OCI-LY7 (cell line): ENCODE measurements around the gene MAP3K14. TPM values are rescaled to one million over a fixed set of nuclear protein-coding genes. Genes with fewer than 3 reads are reported as not detected.
"Not testable (repeated sequence)": the region's sequence is repeated elsewhere in the genome, so short reads cannot be mapped to it uniquely, and the experiment has no call there.

Experiments used
- BruUV-seq: library from RNA; stranded (reverse); fragments of 400-500 nt; replicated peaks from 2 replicates; lab custom pipeline; 2021; lab: Mats Ljungman, UMichigan
- CTCF ChIA-PET: fragments of 300-600 bp; sonication (Branson Sonifier 250); formaldehyde crosslinking; loops from one replicate; lab custom pipeline; 2022; ENCODE audit warnings: antibody characterized with exemption; ENCODE audit not compliant: unreplicated experiment; lab: Charles Lee
- POLR2A ChIA-PET: fragments of 300-600 bp; sonication (Branson Sonifier 250); formaldehyde crosslinking; loops from one replicate; lab custom pipeline; 2022; ENCODE audit warnings: antibody characterized with exemption; lab: Charles Lee
- DNase-seq: peaks from one replicate; pipeline ENCODE4 v3.0.0-alpha.2; 2015; ENCODE audit warnings: low spot score
- H2AFZ ChIP-seq: fragments of 200-600 bp; sonication (generic), shearing (Covaris generic); 2 replicates; pipeline ENCODE4 v1.6.1; 2014; ENCODE audit warnings: mild to moderate bottlenecking, antibody characterized with exemption, low read length, moderate library complexity
- H3K27ac ChIP-seq: fragments of 200-600 bp; sonication (generic); 2 replicates; pipeline ENCODE4 v1.5.1; 2014; ENCODE audit warnings: mixed run types, low read depth, mild to moderate bottlenecking, moderate library complexity, low read length, inconsistent platforms; ENCODE audit not compliant: poor library complexity, severe bottlenecking
- H3K36me3 ChIP-seq: fragments of 200-600 bp; sonication (generic); 2 replicates; pipeline ENCODE4 v1.6.1; 2014; ENCODE audit warnings: mild to moderate bottlenecking, antibody characterized with exemption, low read length, moderate library complexity, mixed read lengths; ENCODE audit not compliant: insufficient read depth
- H3K4me1 ChIP-seq: fragments of 200-600 bp; sonication (generic); 2 replicates; pipeline ENCODE4 v1.5.1; 2014; ENCODE audit warnings: mild to moderate bottlenecking, low read length; ENCODE audit not compliant: insufficient read depth, poor library complexity, severe bottlenecking
- H3K4me2 ChIP-seq: fragments of 200-600 bp; sonication (generic); 2 replicates; pipeline ENCODE4 v1.6.1; 2014; ENCODE audit warnings: mild to moderate bottlenecking, low read length
- H3K4me3 ChIP-seq: fragments of 200-600 bp; sonication (generic); 2 replicates; pipeline ENCODE4 v1.5.1; 2014; ENCODE audit warnings: mild to moderate bottlenecking, low read depth, low read length; ENCODE audit not compliant: poor library complexity, severe bottlenecking
- H3K79me2 ChIP-seq: fragments of 200-600 bp; sonication (generic); 2 replicates; pipeline ENCODE4 v1.6.1; 2016; ENCODE audit warnings: low read depth, mild to moderate bottlenecking, low read length, moderate library complexity, mixed read lengths; ENCODE audit not compliant: insufficient read depth
- H3K9me2 ChIP-seq: fragments of 200-600 bp; sonication (generic); 2 replicates; pipeline ENCODE4 v1.6.1; 2016; ENCODE audit warnings: mild to moderate bottlenecking, low read length, mixed read lengths; ENCODE audit not compliant: insufficient read depth
- H3K9me3 ChIP-seq: fragments of 200-600 bp; sonication (generic); 2 replicates; pipeline ENCODE4 v1.6.1; 2014; ENCODE audit warnings: mild to moderate bottlenecking, mixed run types, low read length, mixed read lengths
- H4K20me1 ChIP-seq: fragments of 200-600 bp; sonication (generic); 2 replicates; pipeline ENCODE4 v1.6.1; 2014; ENCODE audit warnings: mild to moderate bottlenecking, antibody characterized with exemption, low read length, moderate library complexity, mixed read lengths; ENCODE audit not compliant: insufficient read depth
- EZH2phosphoT487 ChIP-seq: fragments of 200-600 bp; sonication (generic); IDR thresholded peaks from 2 replicates; pipeline ENCODE4 v1.6.1; 2018; ENCODE audit warnings: low read depth, borderline replicate concordance, mild to moderate bottlenecking, mixed run types, antibody characterized with exemption, low read length, moderate library complexity, mixed read lengths
- intact Hi-C: fragments of 100-400 bp; cut with micrococcal nuclease; formaldehyde crosslinking; loops from one replicate; pipeline ENCODE4 v1.10.0; 2022; ENCODE audit not compliant: unreplicated experiment
- total RNA-seq, 2 experiments: library from RNA; depleted of rRNA in 1 of 2; stranded (reverse); fragments of >200 nt in 1 of 2; shearing (Covaris generic) in 1 of 2; gene quantifications; 2 replicates each; pipeline ENCODE4 v1.2.3, GENCODE V29; 2014 to 2022
- TF ChIP-seq, protein P1 (sequence below): fragments of 200-600 bp; sonication (generic); conservative IDR thresholded peaks from 2 replicates; pipeline ENCODE4 v1.5.1; 2014; ENCODE audit warnings: mild to moderate bottlenecking, antibody characterized with exemption, low read length, moderate library complexity, mixed read lengths

MAP3K14 gene
- total RNA-seq, 2 experiments from 2014 or later = 12.3 to 21.2 TPM

DNA sequence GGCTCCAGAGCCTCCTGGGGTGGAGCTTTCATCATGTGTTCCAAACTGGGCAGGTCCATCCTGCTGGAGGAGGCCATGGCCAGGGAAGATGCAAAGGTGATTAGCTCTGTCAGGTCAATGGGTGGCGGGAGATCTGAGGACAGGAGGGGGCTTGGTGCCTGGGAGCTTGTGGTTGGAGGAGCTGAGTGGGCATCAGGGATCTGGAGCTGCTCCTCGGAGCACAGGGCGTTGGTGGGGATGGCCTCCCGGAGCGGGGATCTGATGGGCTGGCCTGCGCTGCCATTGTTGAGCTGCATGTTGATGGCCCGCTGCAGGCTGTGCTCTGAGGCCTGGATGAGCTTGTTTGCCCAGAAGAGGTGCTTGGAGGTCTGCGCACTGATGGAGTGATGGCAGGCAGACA, 61.5 kb downstream of the MAP3K14 start:
- Histone ChIP-seq H3K36me3 (peaks cover 11% of the 10 kb centered on the region), H3K9me3 (no peaks in the 10 kb centered on the region), H3K79me2 (no peaks in the 10 kb centered on the region), H3K4me1 (no peaks in the 10 kb centered on the region), H3K4me3 (no peak overlapping the region), H3K4me2 (no peak overlapping the region), H3K27ac (no peak overlapping the region), H3K9me2 (no peaks in the 10 kb centered on the region), H4K20me1 (no peaks in the 10 kb centered on the region), H2AFZ (no peak overlapping the region)
- CTCF ChIA-PET = no interaction called here
- no peak for DNase-seq
- POLR2A ChIA-PET = no interaction called here
- intact Hi-C loops = no loop called here
- TF ChIP-seq, protein P1, sequence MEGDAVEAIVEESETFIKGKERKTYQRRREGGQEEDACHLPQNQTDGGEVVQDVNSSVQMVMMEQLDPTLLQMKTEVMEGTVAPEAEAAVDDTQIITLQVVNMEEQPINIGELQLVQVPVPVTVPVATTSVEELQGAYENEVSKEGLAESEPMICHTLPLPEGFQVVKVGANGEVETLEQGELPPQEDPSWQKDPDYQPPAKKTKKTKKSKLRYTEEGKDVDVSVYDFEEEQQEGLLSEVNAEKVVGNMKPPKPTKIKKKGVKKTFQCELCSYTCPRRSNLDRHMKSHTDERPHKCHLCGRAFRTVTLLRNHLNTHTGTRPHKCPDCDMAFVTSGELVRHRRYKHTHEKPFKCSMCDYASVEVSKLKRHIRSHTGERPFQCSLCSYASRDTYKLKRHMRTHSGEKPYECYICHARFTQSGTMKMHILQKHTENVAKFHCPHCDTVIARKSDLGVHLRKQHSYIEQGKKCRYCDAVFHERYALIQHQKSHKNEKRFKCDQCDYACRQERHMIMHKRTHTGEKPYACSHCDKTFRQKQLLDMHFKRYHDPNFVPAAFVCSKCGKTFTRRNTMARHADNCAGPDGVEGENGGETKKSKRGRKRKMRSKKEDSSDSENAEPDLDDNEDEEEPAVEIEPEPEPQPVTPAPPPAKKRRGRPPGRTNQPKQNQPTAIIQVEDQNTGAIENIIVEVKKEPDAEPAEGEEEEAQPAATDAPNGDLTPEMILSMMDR = no peak
- TF ChIP-seq EZH2phosphoT487 = no peak
- BruUV-seq = no TSS peak

GRCh38 chr17:45253879-45254278, 62.9 kb downstream of the MAP3K14 start:
- peaks cover 4% of the 10 kb centered on the region; the same call in 1 of the 2 replicates for H3K79me2 ChIP-seq
- H2AFZ ChIP-seq = no peak overlapping the region
- H3K9me3 ChIP-seq = no peaks in the 10 kb centered on the region
- H3K36me3 ChIP-seq = peaks cover 20% of the 10 kb centered on the region
- POLR2A ChIA-PET = no interaction called here
- CTCF ChIA-PET = no interaction called here
- DNase-seq = no peak
- no peak overlapping the region for H3K27ac ChIP-seq
- H3K4me1 ChIP-seq = peaks cover 3% of the 10 kb centered on the region
- H4K20me1 ChIP-seq = no peaks in the 10 kb centered on the region
- no peaks in the 10 kb centered on the region for H3K9me2 ChIP-seq
- no TSS peak for BruUV-seq
- intact Hi-C loops = no loop called here
- TF ChIP-seq EZH2phosphoT487 = no peak
- TF ChIP-seq, protein P1 = no peak
- no peak overlapping the region for H3K4me3 ChIP-seq
- no peak overlapping the region for H3K4me2 ChIP-seq

DNA sequence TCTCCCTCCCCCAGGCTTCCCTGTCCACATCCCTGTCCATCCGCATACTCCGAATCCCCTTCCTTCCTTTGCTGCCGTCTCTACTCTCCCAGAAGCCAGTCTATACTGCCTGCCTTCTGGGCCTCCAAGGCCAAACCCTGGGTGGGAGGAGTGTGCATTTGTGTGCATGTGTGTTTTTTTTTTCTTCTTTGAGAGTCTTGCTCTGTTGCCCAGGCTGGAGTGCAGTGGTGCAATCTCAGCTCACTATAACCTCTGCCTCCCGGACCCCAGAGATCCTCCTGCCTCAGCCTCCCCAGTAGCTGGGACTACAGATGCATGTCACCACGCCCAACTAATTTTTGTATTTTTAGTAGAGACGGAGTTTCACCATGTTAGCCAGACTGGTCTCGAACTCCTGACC, 63.6 kb downstream of the MAP3K14 start:
- H3K27ac ChIP-seq, POLR2A ChIA-PET, intact Hi-C loops, H2AFZ ChIP-seq, H3K79me2 ChIP-seq, H4K20me1 ChIP-seq, H3K4me2 ChIP-seq, DNase-seq, H3K9me2 ChIP-seq, H3K4me3 ChIP-seq, BruUV-seq, CTCF ChIA-PET, H3K9me3 ChIP-seq, H3K4me1 ChIP-seq: not testable (repeated sequence)
- peaks cover 20% of the 10 kb centered on the region for H3K36me3 ChIP-seq
